Naive thymus-derived CD8-positive, alpha-beta T cell (primary cell): ENCODE results near the gene PPP1R16B. TPM values are rescaled to one million over a fixed set of nuclear protein-coding genes. Genes with fewer than 3 reads are reported as not detected.

ENCODE experiments used
- ATAC-seq, 2 donors: fragments of 150-1000 bp; cut with Tn5 transposase in 1 of 2; sonication (Bioruptor Pico), chemical (Tn5 transposase) in 1 of 2; 1 replicate in 1 of 2; 2 replicates in 1 of 2; pipeline ENCODE4 v1.10.0; 2021; ENCODE audit warnings: mild to moderate bottlenecking in 2 of 2, moderate library complexity in 2 of 2
- POLR2A ChIA-PET: fragments of 350-600 bp; sonication (Branson Sonifier 250); formaldehyde crosslinking; loops from one replicate; lab custom pipeline; 2021; ENCODE audit warnings: antibody characterized with exemption; lab: Charles Lee
- DNase-seq, 10 donors: peaks; one replicate each; pipeline versions ENCODE4 v3.0.0 to v3.0.0-alpha.2; 2020 to 2022
- H3K27ac Mint-ChIP-seq, 10 donors: one replicate each; pipeline ENCODE4 v1.8.0; 2020 to 2022; ENCODE audit warnings: mild to moderate bottlenecking in 10 of 10, mixed read lengths in 10 of 10, moderate library complexity in 4 of 10, inconsistent platforms in 1 of 10
- H3K27me3 Mint-ChIP-seq, 5 donors: one replicate each; pipeline ENCODE4 v1.8.0; 2021 to 2022; ENCODE audit warnings: mixed read lengths in 5 of 5
- H3K36me3 Mint-ChIP-seq, 3 donors: one replicate each; pipeline ENCODE4 v1.8.0; 2020 to 2022; ENCODE audit warnings: mixed read lengths in 3 of 3, mild to moderate bottlenecking in 2 of 3, inconsistent platforms in 1 of 3
- H3K4me1 Mint-ChIP-seq, 4 donors: one replicate each; pipeline ENCODE4 v1.8.0; 2021 to 2022; ENCODE audit warnings: mixed read lengths in 4 of 4
- H3K4me3 Mint-ChIP-seq, 10 donors: one replicate each; pipeline ENCODE4 v1.8.0; 2020 to 2022; ENCODE audit warnings: mild to moderate bottlenecking in 10 of 10, mixed read lengths in 10 of 10, moderate library complexity in 6 of 10, inconsistent platforms in 1 of 10
- H3K9me3 Mint-ChIP-seq, 9 donors: one replicate each; pipeline ENCODE4 v1.8.0; 2020 to 2022; ENCODE audit warnings: mixed read lengths in 9 of 9, mild to moderate bottlenecking in 3 of 9, inconsistent platforms in 1 of 9, moderate library complexity in 1 of 9
- polyA plus RNA-seq, 3 donors: library from polyadenylated mRNA; unstranded; fragments of 300-500 nt; fragmentation: Illumina TruSeq; gene quantifications; one replicate each; pipeline ENCODE4 v1.2.3, GENCODE V29; 2021
- total RNA-seq, 8 experiments: library from RNA in 2 of 8; stranded (reverse) in 2 of 8; gene quantifications; one replicate each; pipeline ENCODE4 v1.2.3 and lab custom pipeline; 2021 to 2026

Gene PPP1R16B
- total and polyA plus RNA-seq, 5 experiments from 2014 or later = 9.7 to 33.6 (median 15.6) TPM

DNA sequence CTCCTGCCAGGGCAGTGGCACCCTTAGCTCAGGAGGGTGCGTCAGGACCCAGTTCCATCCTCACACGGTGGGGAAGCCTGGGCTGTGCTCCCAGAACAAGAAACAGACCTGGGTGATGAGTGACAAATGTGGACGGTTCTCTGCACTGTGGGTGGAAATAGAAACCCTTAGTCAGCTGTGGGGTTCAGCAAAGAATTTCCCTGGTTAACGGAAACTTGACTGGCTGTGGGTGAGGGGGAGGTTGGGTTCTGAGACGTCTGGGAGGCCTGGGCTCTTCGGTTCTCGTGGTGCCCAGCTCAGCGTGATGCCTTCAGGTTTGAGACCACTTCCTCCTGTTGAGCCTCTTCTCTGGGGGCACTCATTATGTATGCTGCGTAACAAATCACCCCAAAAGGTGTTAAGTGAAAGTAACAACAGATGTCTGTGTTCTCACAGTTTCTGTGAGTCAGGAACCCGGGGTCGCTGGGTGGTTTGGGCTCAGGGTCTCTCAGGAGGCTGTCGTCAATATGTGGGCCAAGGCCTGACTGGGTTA, 67.6 kb downstream of the PPP1R16B start:
- POLR2A ChIA-PET = interaction anchor here (0.9 to 7.0 kb wide), 8 partner anchors 10 to 82 kb away, joined by 3 to 105 read pairs (median 7); partner anchors contain the start of gene PPP1R16B
- peak overlapping the region; percentile 92 to 100 (median 98) for H3K27ac Mint-ChIP-seq
- peak in 9 of 10 donors; percentile 22 to 75 (median 59) for DNase-seq

GRCh38 chr20:38874460-38875174, 69.1 kb downstream of the PPP1R16B start:
- POLR2A ChIA-PET = interaction anchor here (0.6 to 7.0 kb wide), 19 partner anchors 9 to 172 kb away, joined by 3 to 105 read pairs (median 4); partner anchors contain the start of genes ACTR5, DHX35 and PPP1R16B
- Mint-ChIP-seq H3K4me3 (peak overlapping the region; percentile 79 to 91 (median 84)), H3K36me3 (peaks cover 0 to 2% (median 0%) of the 10 kb centered on the region in 3 donors), H3K9me3 (no peaks in the 10 kb centered on the region), H3K27ac (peak overlapping the region; percentile 94 to 100 (median 98)), H3K4me1 (peaks cover 48 to 94% (median 84%) of the 10 kb centered on the region in 4 donors), H3K27me3 (no peaks in the 10 kb centered on the region)
- DNase-seq (peak in 3 of 10 donors; percentile 23 to 49 (median 25)), ATAC-seq (peak; percentile 47 to 51)

More for the DNA sequence above, 67.6 kb downstream of the PPP1R16B start:
- Mint-ChIP-seq H3K4me3 (peak overlapping the region; percentile 47 to 91 (median 79)), H3K9me3 (no peaks in the 10 kb centered on the region), H3K4me1 (peaks cover 41 to 89% (median 75%) of the 10 kb centered on the region in 4 donors), H3K36me3 (peaks cover 0 to 3% (median 3%) of the 10 kb centered on the region in 3 donors), H3K27me3 (no peaks in the 10 kb centered on the region)
- peak; percentile 50 to 62 for ATAC-seq

DNA sequence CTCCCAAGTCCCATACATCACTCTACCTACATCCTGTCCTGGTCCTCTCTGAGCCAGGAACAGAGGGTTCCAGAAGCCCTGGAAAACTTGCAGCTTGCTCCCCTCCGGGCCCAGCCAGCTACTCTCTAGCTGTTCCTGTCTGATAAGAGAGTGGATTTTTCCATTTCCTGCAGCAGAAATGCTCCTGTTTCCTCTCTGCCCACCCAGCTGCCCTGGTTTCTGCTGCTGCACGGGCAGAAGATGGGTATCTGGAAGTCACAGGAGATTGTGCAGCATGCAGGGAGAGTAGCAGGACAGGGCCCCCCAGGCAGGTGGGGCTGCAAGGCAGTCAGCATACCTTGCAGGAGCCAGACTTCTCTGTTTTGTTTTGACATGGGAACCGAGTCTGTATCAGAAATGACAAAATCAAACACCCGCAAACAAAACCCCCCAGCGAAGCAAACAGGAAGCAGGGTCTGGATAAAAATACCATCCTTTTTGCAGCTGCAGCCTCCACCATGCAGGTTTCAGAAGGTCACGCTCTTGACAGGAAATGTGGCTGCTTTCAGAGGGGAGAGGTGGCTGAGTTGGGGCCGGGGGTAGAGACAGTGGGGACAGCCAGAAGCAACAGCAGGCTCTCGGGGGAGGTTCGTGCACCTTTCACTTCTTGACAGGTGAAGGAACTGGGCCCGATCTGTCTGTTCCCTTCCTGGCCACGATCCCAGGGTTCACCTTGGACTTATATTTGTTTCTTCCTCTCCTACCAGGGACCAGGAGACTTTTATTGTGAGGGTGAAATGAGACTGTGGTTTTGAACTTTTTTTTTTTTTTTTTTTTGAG, 69.9 kb downstream of the PPP1R16B start:
- POLR2A ChIA-PET = interaction anchor here (0.6 to 7.0 kb wide), 24 partner anchors 8 to 402 kb away, joined by 3 to 105 read pairs (median 4); partner anchors contain the start of genes ACTR5, DHX35 and PPP1R16B
- Mint-ChIP-seq H3K27ac (peak overlapping the region; percentile 94 to 100 (median 98)), H3K4me3 (peak overlapping the region; percentile 79 to 91 (median 84)), H3K27me3 (no peaks in the 10 kb centered on the region), H3K9me3 (no peaks in the 10 kb centered on the region), H3K4me1 (peaks cover 47 to 96% (median 83%) of the 10 kb centered on the region in 4 donors), H3K36me3 (peaks cover 0 to 2% (median 0%) of the 10 kb centered on the region in 3 donors)
- DNase-seq (peak; percentile 28 to 82 (median 66)), ATAC-seq (peak; percentile 72 to 76)

- Mint-ChIP-seq H3K9me3 (no peaks in the 10 kb centered on the region), H3K36me3 (peaks cover 0 to 2% (median 0%) of the 10 kb centered on the region in 3 donors), H3K27me3 (no peaks in the 10 kb centered on the region), H3K4me3 (peak overlapping the region in 1 of 10 donors; percentile 50), H3K27ac (peak overlapping the region in 6 of 10 donors; percentile 11 to 94 (median 64)), H3K4me1 (peaks cover 44 to 98% (median 82%) of the 10 kb centered on the region in 4 donors)
- DNase-seq = no peak
- POLR2A ChIA-PET = interaction anchor here (0.7 to 7.0 kb wide), 4 partner anchors 8 to 79 kb away, joined by 3 to 32 read pairs (median 4); no protein-coding TSS in a partner anchor
- ATAC-seq = no peak
Measured at GRCh38 chr20:38877483-38877882, 72.0 kb downstream of the PPP1R16B start.

DNA sequence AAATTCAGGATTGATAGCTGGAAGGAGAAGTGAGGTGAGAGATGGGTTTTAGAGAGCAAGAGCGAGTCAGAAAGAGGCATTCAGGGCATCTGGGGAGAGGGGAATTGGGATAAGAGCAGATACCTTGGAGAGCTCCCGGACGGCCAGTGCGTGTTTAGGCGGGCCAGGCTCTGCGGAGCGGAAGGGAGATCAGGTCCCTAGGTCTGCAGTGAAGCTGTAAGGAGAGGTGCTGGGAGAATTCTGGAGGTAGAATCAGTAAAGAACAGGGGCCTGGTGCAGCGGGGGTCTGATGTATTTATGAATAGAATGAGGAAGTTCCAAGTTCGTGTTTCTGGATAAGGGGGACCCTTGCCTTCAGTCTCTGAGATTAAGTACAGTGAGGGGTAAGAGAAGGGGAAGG, 73.4 kb downstream of the PPP1R16B start:
- Mint-ChIP-seq H3K4me3 (no peak overlapping the region), H3K27ac (peak overlapping the region in 8 of 10 donors; percentile 26 to 94 (median 61)), H3K27me3 (no peaks in the 10 kb centered on the region), H3K36me3 (peaks cover 0 to 2% (median 0%) of the 10 kb centered on the region in 3 donors), H3K9me3 (no peaks in the 10 kb centered on the region), H3K4me1 (peaks cover 42 to 98% (median 80%) of the 10 kb centered on the region in 4 donors)
- DNase-seq (no peak), ATAC-seq (no peak)
- POLR2A ChIA-PET = interaction anchor here (1.2 to 5.5 kb wide), 2 partner anchors 28 to 73 kb away, joined by 3 to 30 read pairs; partner anchors contain the start of gene PPP1R16B

DNA sequence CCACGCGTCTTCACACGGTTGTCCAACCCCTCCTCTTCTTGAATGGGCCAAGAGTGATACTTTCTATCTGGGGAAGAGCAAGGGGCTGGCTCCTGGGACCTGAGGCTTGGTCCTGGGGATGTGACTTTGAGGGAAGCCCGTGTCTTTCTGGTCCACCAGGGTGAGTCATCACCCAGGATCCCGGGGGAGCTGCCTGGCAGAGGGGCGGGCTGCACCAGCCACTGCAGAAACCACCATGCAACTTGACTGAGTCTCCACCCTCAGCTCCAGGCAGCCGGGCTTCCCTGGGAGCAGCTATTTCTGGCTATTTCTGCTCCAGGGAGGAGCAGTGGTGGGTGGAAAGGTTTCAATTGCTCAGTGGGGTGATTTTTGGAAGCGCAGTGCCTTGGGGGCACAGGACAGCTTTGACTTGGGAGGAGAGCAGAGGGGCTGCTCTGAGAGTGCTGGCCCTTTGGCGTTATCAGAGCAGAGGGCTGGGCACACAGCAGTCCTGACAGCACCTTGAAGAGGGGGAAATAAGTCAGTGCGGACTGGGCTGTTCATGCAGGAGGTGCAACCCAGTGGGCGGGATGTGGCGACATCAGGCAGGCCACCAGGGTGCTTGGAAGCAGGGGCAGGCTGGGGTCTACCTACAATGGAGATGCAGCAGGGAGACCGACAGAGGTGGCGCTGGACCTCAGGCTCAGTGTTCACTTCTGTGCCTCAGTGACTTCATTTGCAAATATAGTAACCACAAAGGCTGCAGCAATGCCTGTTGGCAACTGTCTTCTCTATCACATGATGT, 75.6 kb downstream of the PPP1R16B start:
- no peaks in the 10 kb centered on the region for H3K9me3 Mint-ChIP-seq
- no peaks in the 10 kb centered on the region for H3K27me3 Mint-ChIP-seq
- POLR2A ChIA-PET = interaction anchor here (1.4 to 5.5 kb wide), 2 partner anchors 10 to 75 kb away, joined by 3 to 30 read pairs; partner anchors contain the start of gene PPP1R16B
- ATAC-seq = no peak
- peak overlapping the region in 9 of 10 donors; percentile 34 to 94 (median 66) for H3K27ac Mint-ChIP-seq
- H3K4me1 Mint-ChIP-seq = peaks cover 30 to 84% (median 61%) of the 10 kb centered on the region in 4 donors
- DNase-seq = no peak
- H3K4me3 Mint-ChIP-seq = no peak overlapping the region
- H3K36me3 Mint-ChIP-seq = peaks cover 0 to 2% (median 0%) of the 10 kb centered on the region in 3 donors

GRCh38 chr20:38881806-38882440, 76.4 kb downstream of the PPP1R16B start:
- peaks cover 30 to 81% (median 58%) of the 10 kb centered on the region in 4 donors for H3K4me1 Mint-ChIP-seq
- peak overlapping the region in 3 of 10 donors; percentile 13 to 51 (median 14) for H3K4me3 Mint-ChIP-seq
- H3K27ac Mint-ChIP-seq = peak overlapping the region in 9 of 10 donors; percentile 49 to 94 (median 89)

DNA sequence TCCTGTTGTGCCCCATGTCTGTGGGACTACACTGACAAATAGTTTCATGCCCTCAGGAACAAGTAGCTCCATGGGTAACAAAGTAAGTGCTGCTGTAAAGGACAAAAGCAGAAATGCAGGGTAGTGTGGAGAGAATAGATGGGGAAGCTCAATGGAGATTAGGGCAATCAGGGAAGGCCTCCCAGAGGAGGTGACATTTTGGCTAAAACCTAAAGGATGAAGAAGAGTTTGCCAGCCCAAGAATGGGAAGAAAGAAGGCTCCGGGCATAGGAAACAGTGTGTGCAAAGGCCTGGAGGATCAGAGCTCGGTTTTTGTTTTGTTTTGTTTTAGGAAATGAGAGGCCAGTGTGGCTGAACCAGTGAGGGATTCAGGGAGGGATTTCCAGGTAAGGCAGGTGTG, 77.1 kb downstream of the PPP1R16B start:
- Mint-ChIP-seq H3K4me3 (peak overlapping the region in 7 of 10 donors; percentile 8 to 71 (median 21)), H3K27me3 (no peaks in the 10 kb centered on the region), H3K36me3 (peaks cover 0 to 2% (median 0%) of the 10 kb centered on the region in 3 donors), H3K27ac (peak overlapping the region; percentile 65 to 94 (median 89)), H3K4me1 (peaks cover 31 to 78% (median 58%) of the 10 kb centered on the region in 4 donors), H3K9me3 (no peaks in the 10 kb centered on the region)
- ATAC-seq (no peak), DNase-seq (no peak)
- POLR2A ChIA-PET = interaction anchor here (1.6 to 5.5 kb wide), 6 partner anchors 8 to 132 kb away, joined by 3 to 30 read pairs (median 6); partner anchors contain the start of genes DHX35 and PPP1R16B

More at GRCh38 chr20:38881806-38882440, 76.4 kb downstream of the PPP1R16B start:
- POLR2A ChIA-PET = interaction anchor here (1.4 to 5.5 kb wide), 2 partner anchors 11 to 76 kb away, joined by 3 to 30 read pairs; partner anchors contain the start of gene PPP1R16B
- Mint-ChIP-seq H3K27me3 (no peaks in the 10 kb centered on the region), H3K36me3 (peaks cover 0 to 2% (median 0%) of the 10 kb centered on the region in 3 donors), H3K9me3 (no peaks in the 10 kb centered on the region)
- ATAC-seq (no peak), DNase-seq (no peak)

DNA sequence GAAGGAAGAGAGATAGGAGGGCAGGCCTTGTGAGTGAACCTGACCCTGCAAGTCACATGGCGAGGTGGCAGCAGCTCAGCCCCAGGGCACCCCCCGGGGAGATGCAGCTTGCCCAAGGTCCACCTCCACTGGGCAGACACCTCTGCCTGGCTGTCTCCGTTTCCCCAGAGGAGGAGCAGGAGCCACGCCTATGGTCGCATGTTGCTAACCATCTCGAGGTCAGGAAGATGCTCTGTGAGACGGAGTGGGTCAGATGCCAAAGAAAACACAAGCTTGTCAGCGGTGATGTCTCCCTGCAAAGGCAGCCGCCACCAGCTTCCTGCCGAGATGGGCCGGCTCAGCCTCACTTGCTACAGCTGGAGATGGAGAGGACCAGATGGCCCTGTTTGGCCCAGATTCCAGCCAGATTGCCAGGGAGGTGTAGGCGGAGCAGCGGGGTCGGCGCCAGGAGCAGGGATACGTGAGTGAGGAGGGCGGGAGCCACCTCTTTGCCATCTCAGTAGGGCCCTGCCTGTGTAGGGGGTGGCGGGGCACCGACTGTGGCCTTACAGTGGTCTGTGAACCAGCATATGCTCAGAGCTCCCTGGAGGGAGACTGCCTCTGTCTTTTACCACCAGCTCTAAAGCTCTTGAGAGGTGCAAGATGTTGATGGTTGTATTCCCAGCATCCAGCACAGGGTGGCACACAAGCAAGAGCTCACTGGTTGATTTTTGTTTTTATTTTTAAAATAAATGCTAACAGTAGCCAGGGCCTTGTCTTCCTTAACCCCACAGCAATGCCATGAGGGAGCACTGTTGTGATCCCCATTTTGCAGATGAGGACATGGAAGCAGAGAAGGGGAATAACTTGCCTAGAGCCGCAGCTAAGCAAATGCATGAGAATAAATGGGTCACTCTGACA, 77.8 kb downstream of the PPP1R16B start:
- Mint-ChIP-seq H3K4me3 (peak overlapping the region in 6 of 10 donors; percentile 8 to 71 (median 28)), H3K27me3 (no peaks in the 10 kb centered on the region), H3K36me3 (no peaks in the 10 kb centered on the region), H3K27ac (peak overlapping the region; percentile 65 to 94 (median 89)), H3K9me3 (no peaks in the 10 kb centered on the region), H3K4me1 (peaks cover 29 to 71% (median 52%) of the 10 kb centered on the region in 4 donors)
- POLR2A ChIA-PET = interaction anchor here (0.6 to 5.5 kb wide), 9 partner anchors 8 to 133 kb away, joined by 3 to 30 read pairs (median 5); partner anchors contain the start of genes DHX35 and PPP1R16B
- DNase-seq (no peak), ATAC-seq (peak; percentile 37 to 49)
